Mucosa of rectum (tissue), 2 donors: ENCODE data around the gene TFR2.

Experiments used
- H3K27ac ChIP-seq, 2 donors: one replicate each; pipeline ENCODE4 v1.7.0; 2013; ENCODE audit warnings: inconsistent platforms in 2 of 2, low read depth in 2 of 2, low read length in 2 of 2
- H3K27me3 ChIP-seq, 2 donors: one replicate each; pipeline ENCODE4 v1.7.0; 2013; ENCODE audit warnings: low read length in 2 of 2; ENCODE audit not compliant: control insufficient read depth in 2 of 2, insufficient read depth in 2 of 2
- H3K36me3 ChIP-seq, 2 donors: one replicate each; pipeline ENCODE4 v1.7.0; 2013; ENCODE audit warnings: low read length in 2 of 2; ENCODE audit not compliant: control insufficient read depth in 2 of 2, insufficient read depth in 2 of 2
- H3K4me1 ChIP-seq, 2 donors: one replicate each; pipeline ENCODE4 v1.7.0; 2013; ENCODE audit warnings: low read length in 2 of 2, mild to moderate bottlenecking in 1 of 2; ENCODE audit not compliant: control insufficient read depth in 2 of 2, insufficient read depth in 2 of 2
- H3K4me3 ChIP-seq, 2 donors: one replicate each; pipeline ENCODE4 v1.7.0; 2013; ENCODE audit warnings: low read length in 2 of 2
- H3K9ac ChIP-seq, 2 donors: one replicate each; pipeline ENCODE4 v1.7.0; 2013; ENCODE audit warnings: low read length in 2 of 2, low read depth in 1 of 2, mild to moderate bottlenecking in 1 of 2
- H3K9me3 ChIP-seq, 2 donors: one replicate each; pipeline ENCODE4 v1.7.0; 2013; ENCODE audit warnings: low read length in 2 of 2; ENCODE audit not compliant: control insufficient read depth in 2 of 2
- donor health status: healthy.
- donor health status: Normal muscosa, but diverticular disease.

TFR2 gene

DNA sequence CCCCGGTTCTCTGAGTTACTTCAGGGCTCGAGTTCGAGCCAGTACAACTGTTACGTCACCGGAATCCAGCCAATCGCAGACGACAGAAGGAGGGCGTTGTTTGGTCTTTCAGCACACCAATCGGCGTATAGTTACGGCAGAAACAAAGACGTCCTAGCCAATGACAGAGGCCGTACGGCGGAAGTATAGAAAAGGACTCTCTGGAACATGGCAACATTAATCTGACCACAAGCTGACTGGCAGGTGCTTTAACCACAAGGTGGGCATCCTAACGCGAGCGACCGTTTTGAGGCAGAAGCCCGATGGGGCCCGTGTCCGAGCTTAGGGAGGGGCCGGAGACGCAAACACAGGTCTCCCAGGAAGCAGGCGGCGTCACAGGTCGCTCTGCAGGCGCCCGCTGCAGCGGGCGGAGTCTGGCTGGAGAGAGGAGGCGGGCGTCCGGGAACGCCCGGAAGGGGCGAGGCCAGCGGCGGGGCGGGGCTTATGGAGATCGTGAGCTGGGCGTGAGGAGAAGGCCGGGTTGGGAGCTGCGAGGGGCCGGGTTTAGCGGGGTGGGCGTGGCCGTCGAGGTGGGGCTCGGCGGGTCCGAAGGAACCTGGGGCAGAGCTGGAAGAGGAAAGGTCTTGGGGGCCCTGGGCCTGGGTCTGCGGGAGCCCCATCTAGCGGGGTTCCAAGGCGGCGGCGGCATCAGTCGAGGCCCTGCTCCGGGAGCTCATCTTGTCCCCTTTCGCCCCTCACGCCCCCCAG lies 29.2 kb downstream of the TFR2 start, which contains the start of gene MOSPD3:
Gene MOSPD3 (plus strand): TSS at position 558 of the 747 bp plus-strand sequence. CDS start 252 bp downstream, outside the sequence.
- H3K9ac ChIP-seq: peak within 1 kb of the TSS; percentile 94 to 95
- H3K4me3 ChIP-seq: peak within 1 kb of the TSS; percentile 90 to 91
- H3K27me3 ChIP-seq: no peaks in the 10 kb centered on the region
- H3K9me3 ChIP-seq: no peaks in the 10 kb centered on the region
- H3K27ac ChIP-seq: peak within 1 kb of the TSS; percentile 94 to 95
- no peaks in the 10 kb centered on the region for H3K36me3 ChIP-seq
- H3K4me1 ChIP-seq: peaks cover 8 to 9% of the 10 kb centered on the region in 2 donors

DNA sequence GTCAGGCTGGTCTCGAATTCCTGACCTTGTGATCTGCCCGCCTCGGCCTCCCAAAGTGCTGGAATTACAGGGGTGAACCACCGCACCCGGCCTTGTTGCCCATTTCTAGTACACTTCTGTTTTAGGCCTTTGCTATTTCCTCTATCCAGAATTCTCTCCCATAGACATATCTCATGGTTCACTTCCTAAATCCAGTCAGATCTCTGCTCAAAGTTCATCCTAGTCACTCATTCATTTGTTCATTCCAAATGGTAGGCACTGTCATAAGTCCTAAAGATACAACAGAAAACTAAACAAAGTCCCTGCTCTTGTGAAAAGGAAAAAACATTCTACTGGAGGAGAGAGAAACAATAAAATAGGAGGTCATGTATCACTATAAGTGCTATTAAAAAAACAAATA lies 31.4 kb downstream of the TFR2 start:
- no peak overlapping the region for H3K9ac ChIP-seq
- H3K4me1 ChIP-seq: peaks cover 12 to 16% of the 10 kb centered on the region in 2 donors
- no peak overlapping the region for H3K4me3 ChIP-seq
- no peak overlapping the region for H3K27ac ChIP-seq
- H3K36me3 ChIP-seq: no peaks in the 10 kb centered on the region
- no peaks in the 10 kb centered on the region for H3K27me3 ChIP-seq
- no peaks in the 10 kb centered on the region for H3K9me3 ChIP-seq

DNA sequence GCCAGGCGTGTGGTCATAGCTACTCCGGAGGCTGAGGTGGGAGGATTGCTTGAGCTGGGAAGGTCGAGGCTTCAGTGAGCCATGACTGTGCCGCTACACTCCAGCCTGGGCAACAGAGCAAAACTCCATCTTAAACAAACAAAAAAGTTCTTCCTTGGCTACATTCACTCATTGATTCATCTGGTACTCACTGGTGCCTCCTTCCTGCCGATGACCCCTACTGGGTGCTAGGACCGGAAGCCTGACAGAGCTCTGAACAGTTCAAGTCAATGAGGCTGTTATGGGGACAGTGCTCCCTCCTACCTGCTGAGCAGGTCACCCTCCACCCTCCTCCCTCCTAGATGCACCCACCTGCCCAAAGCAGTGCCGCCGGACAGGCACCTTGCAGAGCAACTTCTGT lies 34.2 kb downstream of the TFR2 start:
- Histone ChIP-seq H3K9ac (no peak overlapping the region), H3K27me3 (no peaks in the 10 kb centered on the region), H3K4me3 (no peak overlapping the region)

DNA sequence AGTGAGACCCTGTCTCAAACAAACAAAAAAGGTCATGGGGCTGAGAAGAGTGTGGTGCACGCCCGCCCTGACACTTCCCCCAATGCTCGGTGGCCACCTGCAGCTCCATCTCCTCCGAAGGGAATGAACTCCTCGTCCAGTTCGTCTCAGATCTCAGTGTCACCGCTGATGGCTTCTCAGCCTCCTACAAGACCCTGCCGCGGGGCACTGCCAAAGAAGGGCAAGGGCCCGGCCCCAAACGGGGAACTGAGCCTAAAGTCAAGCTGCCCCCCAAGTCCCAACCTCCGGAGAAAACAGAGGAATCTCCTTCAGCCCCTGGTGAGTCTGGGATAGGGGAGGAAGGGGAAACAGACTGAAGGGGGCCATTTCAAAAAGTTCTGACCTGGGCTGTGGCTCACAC lies 35.0 kb downstream of the TFR2 start:
- H3K4me3 ChIP-seq: no peak overlapping the region
- no peak overlapping the region for H3K27ac ChIP-seq
- no peaks in the 10 kb centered on the region for H3K9me3 ChIP-seq
- H3K27me3 ChIP-seq: no peaks in the 10 kb centered on the region
- no peak overlapping the region for H3K9ac ChIP-seq
- H3K4me1 ChIP-seq: peaks cover 17 to 18% of the 10 kb centered on the region in 2 donors
- H3K36me3 ChIP-seq: no peaks in the 10 kb centered on the region

More for the DNA sequence above, 34.2 kb downstream of the TFR2 start:
- H3K4me1 ChIP-seq: peaks cover 15 to 17% of the 10 kb centered on the region in 2 donors
- no peaks in the 10 kb centered on the region for H3K36me3 ChIP-seq
- no peak overlapping the region for H3K27ac ChIP-seq
- no peaks in the 10 kb centered on the region for H3K9me3 ChIP-seq

DNA sequence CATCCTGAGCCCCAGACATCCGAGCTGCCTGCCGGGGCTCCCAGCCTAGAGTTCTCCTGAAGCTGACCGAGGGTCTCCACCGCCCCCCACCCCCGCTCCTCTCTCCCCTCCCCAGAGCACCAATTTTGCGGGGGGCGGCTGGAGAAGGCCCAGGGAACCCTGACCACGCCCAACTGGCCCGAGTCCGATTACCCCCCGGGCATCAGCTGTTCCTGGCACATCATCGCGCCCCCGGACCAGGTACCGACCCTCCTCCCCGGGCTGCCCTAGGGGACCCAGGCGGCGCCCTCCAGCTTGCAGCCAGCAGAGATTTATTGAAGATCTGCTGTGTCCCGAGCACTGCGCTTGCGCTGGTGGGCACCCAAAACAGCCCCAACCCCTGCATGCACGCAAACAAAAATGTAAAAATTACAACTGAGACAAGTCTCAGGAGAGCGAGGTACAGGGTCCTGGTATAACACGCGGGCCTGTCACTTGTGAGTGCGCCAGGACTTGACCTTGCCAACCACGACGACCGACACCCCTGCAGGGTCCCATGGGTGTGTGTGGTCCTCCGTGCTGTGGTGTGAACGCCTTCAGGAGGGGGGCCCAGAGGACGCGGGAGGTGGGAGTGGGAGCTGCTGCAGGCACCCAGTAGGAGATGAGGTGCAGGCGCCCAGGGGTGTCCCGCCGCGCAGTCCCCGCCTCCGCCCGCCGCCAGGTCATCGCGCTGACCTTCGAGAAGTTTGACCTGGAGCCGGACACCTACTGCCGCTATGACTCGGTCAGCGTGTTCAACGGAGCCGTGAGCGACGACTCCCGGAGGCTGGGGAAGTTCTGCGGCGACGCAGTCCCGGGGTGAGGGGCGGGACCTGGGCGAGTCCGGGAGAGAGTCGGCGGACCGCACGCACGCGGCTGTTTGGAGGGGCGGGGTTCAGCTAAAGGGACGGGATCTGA lies 36.1 kb downstream of the TFR2 start:
- peak overlapping the region in 1 of 2 donors; percentile 54 for H3K9ac ChIP-seq
- H3K4me1 ChIP-seq: peaks cover 17 to 18% of the 10 kb centered on the region in 2 donors
- no peaks in the 10 kb centered on the region for H3K36me3 ChIP-seq
- H3K27ac ChIP-seq: peak overlapping the region in 1 of 2 donors; percentile 58
- peak overlapping the region; percentile 67 to 70 for H3K4me3 ChIP-seq
- H3K9me3 ChIP-seq: no peaks in the 10 kb centered on the region
- no peaks in the 10 kb centered on the region for H3K27me3 ChIP-seq

DNA sequence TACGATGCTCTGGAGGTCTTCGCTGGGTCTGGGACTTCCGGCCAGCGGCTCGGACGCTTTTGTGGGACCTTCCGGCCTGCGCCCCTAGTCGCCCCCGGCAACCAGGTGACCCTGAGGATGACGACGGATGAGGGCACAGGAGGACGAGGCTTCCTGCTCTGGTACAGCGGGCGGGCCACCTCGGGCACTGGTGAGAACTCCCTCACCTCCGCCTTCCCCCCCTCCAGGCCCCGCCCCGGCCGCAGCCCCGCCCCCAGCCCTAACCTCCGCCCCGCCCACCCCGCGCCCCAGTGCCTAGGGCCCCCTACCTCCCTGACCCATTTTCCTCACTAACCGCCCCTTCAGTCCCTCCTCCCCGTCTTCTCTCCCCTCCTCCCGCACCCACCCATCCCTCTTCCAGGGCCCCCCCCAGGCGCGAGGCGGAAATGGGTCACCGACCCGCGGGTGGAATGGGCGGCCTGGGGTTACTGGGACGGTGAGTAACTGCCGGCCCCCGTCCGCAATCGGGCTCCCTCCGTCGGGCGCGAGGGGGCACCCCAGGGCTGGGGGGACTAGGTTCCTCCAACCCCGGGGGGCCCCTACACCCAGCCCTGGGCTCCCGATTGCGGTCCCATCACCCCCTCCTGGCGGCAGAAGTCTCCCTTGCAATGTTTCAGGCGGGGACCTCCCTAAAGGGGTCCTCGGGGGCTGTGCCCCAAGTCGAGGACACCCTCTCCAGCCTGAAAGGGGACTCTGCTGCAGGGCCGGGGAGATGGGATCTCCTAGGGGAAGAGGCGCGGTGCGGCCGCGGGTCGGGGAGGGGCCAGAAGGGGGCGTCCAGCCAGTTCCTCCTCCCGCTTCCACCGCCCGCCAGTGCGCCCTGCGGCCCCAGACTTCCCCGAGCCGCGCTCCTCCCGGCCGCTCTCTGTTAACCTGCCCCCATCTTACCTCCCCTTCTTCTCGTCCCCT lies 37.0 kb downstream of the TFR2 start:
- Histone ChIP-seq H3K9me3 (no peaks in the 10 kb centered on the region), H3K27ac (peak overlapping the region; percentile 55 to 68), H3K9ac (peak overlapping the region; percentile 52 to 54), H3K4me3 (peak overlapping the region; percentile 67 to 70), H3K36me3 (no peaks in the 10 kb centered on the region), H3K27me3 (no peaks in the 10 kb centered on the region), H3K4me1 (peaks cover 17 to 18% of the 10 kb centered on the region in 2 donors)

DNA sequence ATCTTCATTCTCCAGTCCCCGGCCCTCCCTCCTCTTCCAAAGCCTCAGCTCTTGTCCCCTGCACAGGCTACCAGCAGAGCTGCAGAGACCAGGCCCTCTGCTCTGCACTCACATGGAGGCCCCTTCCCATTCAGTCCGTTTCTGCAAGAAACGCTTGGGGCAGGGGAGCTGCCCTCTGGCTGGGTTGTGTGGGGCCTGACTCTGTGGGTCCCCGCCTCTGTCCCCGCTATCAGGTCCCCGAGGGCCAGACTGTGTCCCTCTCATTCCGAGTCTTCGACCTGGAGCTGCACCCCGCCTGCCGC lies 37.7 kb downstream of the TFR2 start:
- Histone ChIP-seq H3K27ac (peak overlapping the region; percentile 55 to 68), H3K4me3 (peak overlapping the region; percentile 67 to 70), H3K4me1 (peaks cover 17 to 18% of the 10 kb centered on the region in 2 donors), H3K9ac (peak overlapping the region; percentile 51 to 52), H3K36me3 (no peaks in the 10 kb centered on the region), H3K27me3 (no peaks in the 10 kb centered on the region), H3K9me3 (no peaks in the 10 kb centered on the region)

DNA sequence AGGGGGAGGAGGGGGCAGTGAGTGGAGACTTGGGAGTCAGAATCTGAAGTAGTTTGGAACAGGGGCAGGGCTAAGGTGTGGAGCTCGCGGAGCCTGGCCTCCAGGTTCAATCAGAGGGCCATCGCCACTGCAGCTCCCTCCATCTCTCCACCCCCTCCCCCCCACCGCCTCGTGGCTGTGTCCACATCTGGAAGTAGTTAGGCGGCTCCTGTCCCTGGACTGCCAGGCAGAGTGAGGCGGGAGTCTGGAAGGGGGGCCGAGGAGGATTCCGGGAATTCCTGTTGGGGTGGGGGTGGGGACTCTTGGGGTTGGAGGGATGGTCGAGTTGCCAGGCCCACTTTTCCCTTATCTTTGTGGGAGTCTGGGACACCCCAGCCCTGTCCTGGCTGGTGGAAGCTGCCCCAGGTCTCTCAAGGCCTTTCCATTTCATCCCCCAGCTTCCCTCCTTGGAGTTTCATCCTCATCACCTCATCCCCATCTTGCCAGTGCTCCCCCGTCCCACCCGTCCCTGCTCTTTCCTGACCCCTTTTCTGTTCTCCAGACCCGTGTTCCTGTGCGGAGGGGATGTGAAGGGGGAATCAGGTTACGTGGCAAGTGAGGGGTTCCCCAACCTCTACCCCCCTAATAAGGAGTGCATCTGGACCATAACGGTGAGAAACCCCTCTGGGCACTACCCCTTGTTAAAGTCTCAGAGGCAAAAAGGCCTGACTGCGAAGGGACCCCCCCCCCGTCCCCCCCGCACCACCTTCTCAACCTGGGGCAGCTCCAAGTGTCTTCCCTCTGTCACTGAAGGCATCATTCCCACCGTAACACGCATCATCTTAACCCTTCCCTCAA lies 38.2 kb downstream of the TFR2 start:
- Histone ChIP-seq H3K9ac (peak overlapping the region; percentile 51 to 52), H3K27ac (peak overlapping the region; percentile 55 to 68), H3K4me1 (peaks cover 17 to 18% of the 10 kb centered on the region in 2 donors), H3K4me3 (peak overlapping the region; percentile 67 to 70), H3K9me3 (no peaks in the 10 kb centered on the region), H3K27me3 (no peaks in the 10 kb centered on the region), H3K36me3 (no peaks in the 10 kb centered on the region)

DNA sequence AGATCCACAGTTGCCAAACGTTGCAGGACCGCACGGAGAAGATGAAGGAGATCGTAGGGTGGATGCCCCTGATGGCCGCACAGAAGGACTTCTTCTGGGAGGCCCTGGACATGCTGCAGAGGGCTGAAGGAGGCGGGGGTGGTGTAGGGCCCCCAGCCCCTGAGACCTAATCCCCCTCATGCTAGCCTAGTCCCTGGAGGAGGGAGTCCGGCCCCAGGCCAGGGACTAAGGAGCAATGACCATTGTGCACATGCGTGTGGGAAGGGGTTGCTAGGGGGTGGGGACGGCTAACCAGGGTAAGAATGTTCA lies 40.7 kb downstream of the TFR2 start:
- Histone ChIP-seq H3K9me3 (no peaks in the 10 kb centered on the region), H3K4me3 (no peak overlapping the region), H3K27ac (no peak overlapping the region), H3K27me3 (no peaks in the 10 kb centered on the region), H3K9ac (no peak overlapping the region), H3K36me3 (no peaks in the 10 kb centered on the region), H3K4me1 (peaks cover 16 to 18% of the 10 kb centered on the region in 2 donors)
